Keratinocyte (primary cell): ENCODE data around the gene TTLL13. TPM values are rescaled to one million over a fixed set of nuclear protein-coding genes. Genes with fewer than 3 reads are reported as not detected.

Source experiments
- DNase-seq: peaks from one replicate; pipeline ENCODE4 v3.0.0-alpha.2; 2011; ENCODE audit warnings: low read depth, missing footprints, low spot score
- FAIRE-seq: peaks from 2 replicates; lab custom pipeline; 2011; peaks lifted over from hg19 to GRCh38; lab: Jason Lieb, UNC
- H2AFZ ChIP-seq: 2 replicates; pipeline ENCODE4 v1.6.0; 2012; ENCODE audit warnings: low read length, control low read depth, inconsistent platforms; ENCODE audit not compliant: control insufficient read depth
- H3K27ac ChIP-seq: 2 replicates; pipeline ENCODE4 v1.5.1; 2011; ENCODE audit warnings: low read length; ENCODE audit not compliant: control insufficient read depth, insufficient read depth
- H3K27me3 ChIP-seq: 3 replicates; pipeline ENCODE4 v1.6.0; 2011; ENCODE audit warnings: low read length; ENCODE audit not compliant: control insufficient read depth, insufficient read depth; ENCODE audit errors: extremely low read depth
- H3K36me3 ChIP-seq, 2 experiments: 2 replicates in 1 of 2; 3 replicates in 1 of 2; pipeline ENCODE4 v1.5.1; 2011; ENCODE audit warnings: low read length in 2 of 2, mild to moderate bottlenecking in 1 of 2; ENCODE audit not compliant: control insufficient read depth in 2 of 2, insufficient read depth in 2 of 2; ENCODE audit errors: extremely low read depth in 1 of 2
- H3K4me1 ChIP-seq: 3 replicates; pipeline ENCODE4 v1.5.1; 2011; ENCODE audit warnings: low read length; ENCODE audit not compliant: control insufficient read depth, insufficient read depth; ENCODE audit errors: extremely low read depth
- H3K4me2 ChIP-seq: 3 replicates; pipeline ENCODE4 v1.6.0; 2011; ENCODE audit warnings: low read depth, low read length; ENCODE audit not compliant: control insufficient read depth, insufficient read depth; ENCODE audit errors: extremely low read depth
- H3K4me3 ChIP-seq, 3 experiments: fragments of 200-600 bp in 1 of 3; sonication (generic) in 1 of 3; 2 replicates in 2 of 3; 3 replicates in 1 of 3; pipeline ENCODE4 v1.5.1; 2011 to 2016; ENCODE audit warnings: low read length in 3 of 3, mild to moderate bottlenecking in 3 of 3, control low read depth in 2 of 3, inconsistent platforms in 1 of 3, low read depth in 1 of 3, mixed read lengths in 1 of 3, mixed run types in 1 of 3, moderate library complexity in 1 of 3; ENCODE audit not compliant: control insufficient read depth in 2 of 3, insufficient read depth in 2 of 3; ENCODE audit errors: extremely low read depth in 1 of 3
- H3K79me2 ChIP-seq: 2 replicates; pipeline ENCODE4 v1.6.0; 2012; ENCODE audit warnings: low read length; ENCODE audit not compliant: control insufficient read depth, insufficient read depth
- H3K9ac ChIP-seq: 3 replicates; pipeline ENCODE4 v1.6.0; 2011; ENCODE audit warnings: low read length; ENCODE audit not compliant: control insufficient read depth, insufficient read depth; ENCODE audit errors: extremely low read depth
- H3K9me1 ChIP-seq: 3 replicates; pipeline ENCODE4 v1.6.0; 2011; ENCODE audit warnings: low read length; ENCODE audit not compliant: control insufficient read depth, insufficient read depth; ENCODE audit errors: extremely low read depth
- H3K9me3 ChIP-seq: 2 replicates; pipeline ENCODE4 v1.5.1; 2012; ENCODE audit warnings: low read depth, low read length; ENCODE audit not compliant: control insufficient read depth
- H4K20me1 ChIP-seq: 3 replicates; pipeline ENCODE4 v1.6.0; 2011; ENCODE audit warnings: low read length; ENCODE audit not compliant: control insufficient read depth, insufficient read depth; ENCODE audit errors: extremely low read depth
- EZH2 ChIP-seq: IDR thresholded peaks from one replicate; pipeline ENCODE4 v1.6.1; 2012; ENCODE audit warnings: inconsistent platforms, mild to moderate bottlenecking, low read length, moderate library complexity
- dilution Hi-C: fragments of 300-500 bp; cut with MboI; formaldehyde crosslinking; loops from one replicate; pipeline ENCODE4 v1.7.0; 2020; ENCODE audit warnings: low sequenced_read_pairs; ENCODE audit not compliant: extremely low pct_ligation_motif_present
- polyA plus RNA-seq, 5 experiments: library from polyadenylated mRNA; depleted of rRNA in 3 of 5; stranded (reverse) in 3 of 5; stranded (forward) in 1 of 5; unstranded in 1 of 5; fragments of >200 nt; gene quantifications; 1 replicate in 1 of 5; 2 replicates in 3 of 5; 3 replicates in 1 of 5; pipeline versions ENCODE4 v1.2.1 to v1.2.3, GENCODE V29; 2011 to 2012; ENCODE audit warnings: missing spikeins in 2 of 5, low read depth in 1 of 5, low replicate concordance in 1 of 5
- TF ChIP-seq, protein P1 (sequence below), 3 experiments: IDR thresholded peaks in 1 of 3; conservative IDR thresholded peaks in 1 of 3; optimal IDR thresholded peaks in 1 of 3; 2 replicates in 2 of 3; 3 replicates in 1 of 3; pipeline versions ENCODE3 to v1.5.1; 2011; ENCODE audit warnings: low read length in 3 of 3, mild to moderate bottlenecking in 3 of 3, moderate library complexity in 2 of 3, control low read depth in 1 of 3, inconsistent platforms in 1 of 3; ENCODE audit not compliant: insufficient read depth in 2 of 3; ENCODE audit errors: extremely low read depth in 1 of 3

Gene TTLL13
- polyA plus RNA-seq, 1 donor (not counting 4 experiments of a cell fraction or from before 2014, with no cell fraction given) = 0.07 TPM

DNA sequence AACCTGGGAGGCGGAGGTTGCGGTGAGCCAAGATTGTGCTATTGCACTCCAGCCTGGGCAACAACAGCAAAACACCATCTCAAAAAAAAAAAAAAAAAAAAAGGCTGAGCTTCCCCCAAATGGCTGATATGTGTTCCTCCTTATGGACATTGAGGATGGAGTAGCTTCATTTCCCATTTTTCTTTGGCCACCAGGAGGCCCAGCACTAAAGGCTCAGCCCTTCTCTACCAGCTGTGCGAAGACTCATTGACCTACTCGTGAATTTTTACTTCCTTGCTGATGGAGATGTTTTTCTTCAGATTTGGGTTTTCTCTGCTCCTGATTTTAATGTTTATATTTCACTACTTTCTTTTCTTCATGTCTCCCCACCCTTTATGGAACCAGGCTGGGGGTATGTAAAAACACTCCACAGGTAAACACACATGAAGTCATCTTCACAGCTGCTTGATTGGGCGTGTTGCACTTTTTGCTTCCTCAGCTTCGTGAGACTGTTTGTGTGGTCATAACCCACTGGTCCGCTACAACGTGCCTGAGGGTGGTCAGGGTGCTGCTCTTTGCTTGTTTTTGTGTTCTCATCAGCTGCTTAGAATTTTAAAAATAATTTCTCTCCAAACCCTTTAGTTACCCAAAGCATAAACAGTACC, 34.7 kb upstream of the TTLL13 start:
- Histone ChIP-seq H3K4me2 (peak overlapping the region; percentile 2), H3K9me3 (no peaks in the 10 kb centered on the region), H3K9ac (no peak overlapping the region), H3K27ac (peak overlapping the region; percentile 39), H3K4me1 (peaks cover 66% of the 10 kb centered on the region), H3K4me3 (no peak overlapping the region), H3K36me3 (peaks cover 13 to 59% of the 10 kb centered on the region in 2 experiments), H3K27me3 (no peaks in the 10 kb centered on the region), H3K79me2 (peaks cover 72% of the 10 kb centered on the region), H3K9me1 (peaks cover 4% of the 10 kb centered on the region), H2AFZ (no peak overlapping the region), H4K20me1 (no peaks in the 10 kb centered on the region)
- DNase-seq (no peak), FAIRE-seq (no peak)
- dilution Hi-C loops = no loop called here
- TF ChIP-seq EZH2 = no peak
- TF ChIP-seq, protein P1, sequence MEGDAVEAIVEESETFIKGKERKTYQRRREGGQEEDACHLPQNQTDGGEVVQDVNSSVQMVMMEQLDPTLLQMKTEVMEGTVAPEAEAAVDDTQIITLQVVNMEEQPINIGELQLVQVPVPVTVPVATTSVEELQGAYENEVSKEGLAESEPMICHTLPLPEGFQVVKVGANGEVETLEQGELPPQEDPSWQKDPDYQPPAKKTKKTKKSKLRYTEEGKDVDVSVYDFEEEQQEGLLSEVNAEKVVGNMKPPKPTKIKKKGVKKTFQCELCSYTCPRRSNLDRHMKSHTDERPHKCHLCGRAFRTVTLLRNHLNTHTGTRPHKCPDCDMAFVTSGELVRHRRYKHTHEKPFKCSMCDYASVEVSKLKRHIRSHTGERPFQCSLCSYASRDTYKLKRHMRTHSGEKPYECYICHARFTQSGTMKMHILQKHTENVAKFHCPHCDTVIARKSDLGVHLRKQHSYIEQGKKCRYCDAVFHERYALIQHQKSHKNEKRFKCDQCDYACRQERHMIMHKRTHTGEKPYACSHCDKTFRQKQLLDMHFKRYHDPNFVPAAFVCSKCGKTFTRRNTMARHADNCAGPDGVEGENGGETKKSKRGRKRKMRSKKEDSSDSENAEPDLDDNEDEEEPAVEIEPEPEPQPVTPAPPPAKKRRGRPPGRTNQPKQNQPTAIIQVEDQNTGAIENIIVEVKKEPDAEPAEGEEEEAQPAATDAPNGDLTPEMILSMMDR (optimal IDR thresholded peaks at IDR 0.05 in 1 of 3, IDR thresholded peaks at IDR 0.05 in 1 of 3, conservative IDR thresholded peaks at IDR 0.05 in 1 of 3; ENCODE audit: extremely low read depth in 1 of 3, insufficient read depth in 2 of 3, low read length in 3 of 3) = peak; percentile 31 to 43 (median 38)

- H2AFZ ChIP-seq = no peak overlapping the region
- no peaks in the 10 kb centered on the region for H3K9me3 ChIP-seq
- H3K36me3 ChIP-seq = peaks cover 17 to 51% of the 10 kb centered on the region in 2 experiments
- peaks cover 34% of the 10 kb centered on the region for H3K4me1 ChIP-seq
- H3K27me3 ChIP-seq = no peaks in the 10 kb centered on the region
- DNase-seq = no peak
- H3K9ac ChIP-seq = no peak overlapping the region
- H3K27ac ChIP-seq = no peak overlapping the region
- peaks cover 4% of the 10 kb centered on the region for H3K9me1 ChIP-seq
- H3K4me3 ChIP-seq = no peak overlapping the region
- H4K20me1 ChIP-seq = no peaks in the 10 kb centered on the region
- no peak overlapping the region for H3K4me2 ChIP-seq
- TF ChIP-seq EZH2 = no peak
- TF ChIP-seq, protein P1 (optimal IDR thresholded peaks at IDR 0.05 in 1 of 3, IDR thresholded peaks at IDR 0.05 in 1 of 3, conservative IDR thresholded peaks at IDR 0.05 in 1 of 3; ENCODE audit: extremely low read depth in 1 of 3, insufficient read depth in 2 of 3, low read length in 3 of 3) = no peak
- peaks cover 61% of the 10 kb centered on the region for H3K79me2 ChIP-seq
- peak; percentile 36 for FAIRE-seq
- dilution Hi-C loops = no loop called here
Measured at GRCh38 chr15:90217671-90218394, 31.5 kb upstream of the TTLL13 start.
